Activated CD4-positive, alpha-beta T cell treated with anti-CD3 and anti-CD28 coated beads for 24 hours (primary cell): ENCODE data around the gene PLXDC2.

Source experiments
- DNase-seq, 2 donors: peaks; one replicate each; pipeline ENCODE4 v3.0.0-alpha.2; 2020; ENCODE audit warnings: low read depth in 2 of 2

The PLXDC2 gene

GRCh38 chr10:20110125-20111100 is 294.2 kb downstream of the PLXDC2 start:
- DNase-seq: no peak

GRCh38 chr10:20114179-20114578 is 297.9 kb downstream of the PLXDC2 start:
- DNase-seq: no peak

GRCh38 chr10:20115894-20116293 is 299.7 kb downstream of the PLXDC2 start:
- no peak for DNase-seq

GRCh38 chr10:20117471-20117870 is 301.2 kb downstream of the PLXDC2 start:
- no peak for DNase-seq

GRCh38 chr10:20118119-20118518 is 301.9 kb downstream of the PLXDC2 start:
- no peak for DNase-seq

GRCh38 chr10:20128811-20129210 is 312.6 kb downstream of the PLXDC2 start:
- no peak for DNase-seq

- no peak for DNase-seq
Observed at GRCh38 chr10:20132816-20133215, 316.6 kb downstream of the PLXDC2 start.

GRCh38 chr10:20133669-20134189 is 317.5 kb downstream of the PLXDC2 start:
- DNase-seq: no peak

- DNase-seq: no peak
Observed at GRCh38 chr10:20142311-20142710, 326.1 kb downstream of the PLXDC2 start.

- DNase-seq: no peak
Observed at GRCh38 chr10:20144268-20144667, 328.0 kb downstream of the PLXDC2 start.

- DNase-seq: no peak
Observed at GRCh38 chr10:20146004-20146403, 329.8 kb downstream of the PLXDC2 start.

- DNase-seq: no peak
Observed at GRCh38 chr10:20147684-20148083, 331.5 kb downstream of the PLXDC2 start.

- no peak for DNase-seq
Observed at GRCh38 chr10:20156511-20156910, 340.3 kb downstream of the PLXDC2 start.

- DNase-seq: no peak
Observed at GRCh38 chr10:20157314-20157713, 341.1 kb downstream of the PLXDC2 start.

GRCh38 chr10:20158086-20158485 is 341.9 kb downstream of the PLXDC2 start:
- no peak for DNase-seq

- DNase-seq: no peak
Observed at GRCh38 chr10:20162123-20162522, 345.9 kb downstream of the PLXDC2 start.

- DNase-seq: no peak
Observed at GRCh38 chr10:20166096-20166675, 350.0 kb downstream of the PLXDC2 start.

- DNase-seq: no peak
Observed at GRCh38 chr10:20170661-20171060, 354.4 kb downstream of the PLXDC2 start.

- no peak for DNase-seq
Observed at GRCh38 chr10:20173046-20173445, 356.8 kb downstream of the PLXDC2 start.

GRCh38 chr10:20175719-20176118 is 359.5 kb downstream of the PLXDC2 start:
- no peak for DNase-seq

- no peak for DNase-seq
Observed at GRCh38 chr10:20180766-20181165, 364.5 kb downstream of the PLXDC2 start.

- no peak for DNase-seq
Observed at GRCh38 chr10:20181434-20181833, 365.2 kb downstream of the PLXDC2 start.

GRCh38 chr10:20185116-20185515 is 368.9 kb downstream of the PLXDC2 start:
- DNase-seq: no peak
